ENCODE measurements around the gene MSANTD1.
A peak's percentile ranks its signal among the peaks of the same experiment; 100 is the strongest.

Gene MSANTD1

GRCh38 chr4:3212391-3213105, 36.4 kb upstream of the MSANTD1 start:
- no peaks in the 10 kb centered on the region for H3K27me3 ChIP-seq (ENCODE audit: insufficient read depth, poor library complexity, severe bottlenecking)
- H3K9me3 ChIP-seq (ENCODE audit: severe bottlenecking) = no peaks in the 10 kb centered on the region
- TF ChIP-seq, protein P1, sequence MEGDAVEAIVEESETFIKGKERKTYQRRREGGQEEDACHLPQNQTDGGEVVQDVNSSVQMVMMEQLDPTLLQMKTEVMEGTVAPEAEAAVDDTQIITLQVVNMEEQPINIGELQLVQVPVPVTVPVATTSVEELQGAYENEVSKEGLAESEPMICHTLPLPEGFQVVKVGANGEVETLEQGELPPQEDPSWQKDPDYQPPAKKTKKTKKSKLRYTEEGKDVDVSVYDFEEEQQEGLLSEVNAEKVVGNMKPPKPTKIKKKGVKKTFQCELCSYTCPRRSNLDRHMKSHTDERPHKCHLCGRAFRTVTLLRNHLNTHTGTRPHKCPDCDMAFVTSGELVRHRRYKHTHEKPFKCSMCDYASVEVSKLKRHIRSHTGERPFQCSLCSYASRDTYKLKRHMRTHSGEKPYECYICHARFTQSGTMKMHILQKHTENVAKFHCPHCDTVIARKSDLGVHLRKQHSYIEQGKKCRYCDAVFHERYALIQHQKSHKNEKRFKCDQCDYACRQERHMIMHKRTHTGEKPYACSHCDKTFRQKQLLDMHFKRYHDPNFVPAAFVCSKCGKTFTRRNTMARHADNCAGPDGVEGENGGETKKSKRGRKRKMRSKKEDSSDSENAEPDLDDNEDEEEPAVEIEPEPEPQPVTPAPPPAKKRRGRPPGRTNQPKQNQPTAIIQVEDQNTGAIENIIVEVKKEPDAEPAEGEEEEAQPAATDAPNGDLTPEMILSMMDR (IDR thresholded peaks at IDR 0.05; ENCODE audit: poor library complexity, severe bottlenecking) = no peak
- no peak for DNase-seq (ENCODE audit: low spot score)
- H3K4me3 ChIP-seq (ENCODE audit: severe bottlenecking) = no peak overlapping the region
- ATAC-seq (ENCODE audit: low read depth) = no peak
- H3K27ac ChIP-seq (ENCODE audit: poor library complexity, severe bottlenecking) = no peak overlapping the region
- H3K36me3 ChIP-seq (ENCODE audit: low read depth) = peaks cover 73% of the 10 kb centered on the region
- no peaks in the 10 kb centered on the region for H3K4me1 ChIP-seq (ENCODE audit: insufficient read depth, poor library complexity, severe bottlenecking)

GRCh38 chr4:3213106-3213425, 35.9 kb upstream of the MSANTD1 start:
- Histone ChIP-seq H3K27ac (ENCODE audit: poor library complexity, severe bottlenecking) (no peak overlapping the region), H3K36me3 (ENCODE audit: low read depth) (peaks cover 68% of the 10 kb centered on the region), H3K4me3 (ENCODE audit: severe bottlenecking) (no peak overlapping the region), H3K9me3 (ENCODE audit: severe bottlenecking) (no peaks in the 10 kb centered on the region), H3K4me1 (ENCODE audit: insufficient read depth, poor library complexity, severe bottlenecking) (no peaks in the 10 kb centered on the region), H3K27me3 (ENCODE audit: insufficient read depth, poor library complexity, severe bottlenecking) (no peaks in the 10 kb centered on the region)
- DNase-seq (ENCODE audit: low spot score) (peak; percentile 24), ATAC-seq (ENCODE audit: low read depth) (no peak)
- TF ChIP-seq, protein P1 (IDR thresholded peaks at IDR 0.05; ENCODE audit: poor library complexity, severe bottlenecking) = no peak

GRCh38 chr4:3213661-3214250, 35.2 kb upstream of the MSANTD1 start:
- DNase-seq (ENCODE audit: low spot score) (peak; percentile 49), ATAC-seq (ENCODE audit: low read depth) (no peak)
- TF ChIP-seq, protein P1 (IDR thresholded peaks at IDR 0.05; ENCODE audit: poor library complexity, severe bottlenecking) = no peak
- H3K4me1 ChIP-seq (ENCODE audit: insufficient read depth, poor library complexity, severe bottlenecking) = no peaks in the 10 kb centered on the region
- H3K36me3 ChIP-seq (ENCODE audit: low read depth) = peaks cover 63% of the 10 kb centered on the region
- no peak overlapping the region for H3K27ac ChIP-seq (ENCODE audit: poor library complexity, severe bottlenecking)
- H3K4me3 ChIP-seq (ENCODE audit: severe bottlenecking) = no peak overlapping the region
- no peaks in the 10 kb centered on the region for H3K27me3 ChIP-seq (ENCODE audit: insufficient read depth, poor library complexity, severe bottlenecking)
- H3K9me3 ChIP-seq (ENCODE audit: severe bottlenecking) = no peaks in the 10 kb centered on the region

DNA sequence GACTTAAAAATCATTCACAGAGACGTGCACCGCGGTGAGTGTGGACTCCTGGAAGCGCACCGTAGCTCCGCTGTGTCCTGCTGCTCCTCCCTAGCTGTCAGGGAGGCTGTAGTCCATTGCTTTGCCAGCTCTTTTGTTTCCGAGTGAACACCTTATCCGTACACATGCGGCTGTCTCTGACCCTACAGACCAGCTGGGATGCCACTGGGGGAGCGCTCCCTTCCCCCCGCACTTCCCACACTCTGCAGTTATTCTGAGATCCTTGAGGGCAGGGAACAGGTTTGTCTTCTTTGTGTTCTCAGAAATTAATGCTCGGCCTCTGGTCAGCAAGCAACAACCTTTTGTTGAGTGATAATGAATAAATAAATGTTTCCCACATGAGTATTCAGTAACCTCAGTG, 33.7 kb upstream of the MSANTD1 start:
- Histone ChIP-seq H3K9me3 (ENCODE audit: severe bottlenecking) (no peaks in the 10 kb centered on the region), H3K4me3 (ENCODE audit: severe bottlenecking) (no peak overlapping the region), H3K27me3 (ENCODE audit: insufficient read depth, poor library complexity, severe bottlenecking) (no peaks in the 10 kb centered on the region), H3K4me1 (ENCODE audit: insufficient read depth, poor library complexity, severe bottlenecking) (no peaks in the 10 kb centered on the region), H3K27ac (ENCODE audit: poor library complexity, severe bottlenecking) (no peak overlapping the region), H3K36me3 (ENCODE audit: low read depth) (peaks cover 66% of the 10 kb centered on the region)
- peak; percentile 11 for DNase-seq (ENCODE audit: low spot score)
- ATAC-seq (ENCODE audit: low read depth) = no peak
- TF ChIP-seq, protein P1 (IDR thresholded peaks at IDR 0.05; ENCODE audit: poor library complexity, severe bottlenecking) = no peak

- Histone ChIP-seq H3K27me3 (ENCODE audit: insufficient read depth, poor library complexity, severe bottlenecking) (no peaks in the 10 kb centered on the region), H3K4me3 (ENCODE audit: severe bottlenecking) (no peak overlapping the region), H3K36me3 (ENCODE audit: low read depth) (peaks cover 68% of the 10 kb centered on the region)
Observed at GRCh38 chr4:3215733-3216132, 33.2 kb upstream of the MSANTD1 start.

More at GRCh38 chr4:3215733-3216132, 33.2 kb upstream of the MSANTD1 start:
- TF ChIP-seq, protein P1 (IDR thresholded peaks at IDR 0.05; ENCODE audit: poor library complexity, severe bottlenecking) = no peak
- peak; percentile 4 for DNase-seq (ENCODE audit: low spot score)
- Histone ChIP-seq H3K27ac (ENCODE audit: poor library complexity, severe bottlenecking) (no peak overlapping the region), H3K9me3 (ENCODE audit: severe bottlenecking) (no peaks in the 10 kb centered on the region), H3K4me1 (ENCODE audit: insufficient read depth, poor library complexity, severe bottlenecking) (no peaks in the 10 kb centered on the region)
- ATAC-seq (ENCODE audit: low read depth) = no peak

All from RWPE2 (cell line).